Activated CD4-positive, alpha-beta T cell treated with anti-CD3 and anti-CD28 coated beads, Interleukin-2, amount 10 ng/mL, durations not matched to agents 24 days and 14 days (primary cell): ENCODE results near the gene NKPD1. TPM values are rescaled to one million over a fixed set of nuclear protein-coding genes. Genes with fewer than 3 reads are reported as not detected.
A peak's percentile ranks its signal among the peaks of the same experiment; 100 is the strongest.

Experiments
- DNase-seq: peaks from one replicate; pipeline ENCODE4 v3.0.0; 2022
- H3K27ac Mint-ChIP-seq: one replicate; pipeline ENCODE4 v1.8.0; 2022; ENCODE audit warnings: mild to moderate bottlenecking, mixed read lengths
- H3K27me3 Mint-ChIP-seq: one replicate; pipeline ENCODE4 v1.8.0; 2022; ENCODE audit warnings: mixed read lengths
- H3K36me3 Mint-ChIP-seq: one replicate; pipeline ENCODE4 v1.8.0; 2022; ENCODE audit warnings: low read depth, mild to moderate bottlenecking, mixed read lengths
- H3K4me1 Mint-ChIP-seq: one replicate; pipeline ENCODE4 v1.8.0; 2021; ENCODE audit warnings: mixed read lengths
- H3K4me3 Mint-ChIP-seq: one replicate; pipeline ENCODE4 v1.8.0; 2022; ENCODE audit warnings: mild to moderate bottlenecking, moderate library complexity, mixed read lengths
- H3K9me3 Mint-ChIP-seq: one replicate; pipeline ENCODE4 v1.8.0; 2021; ENCODE audit warnings: mixed read lengths
- intact Hi-C: fragments of 100-400 bp; cut with micrococcal nuclease; formaldehyde crosslinking; loops from one replicate; pipeline ENCODE4 v1.15.1; 2023
- total RNA-seq: library from RNA; stranded (reverse); gene quantifications from 2 replicates; pipeline ENCODE4 v1.2.3, GENCODE V29; 2022

NKPD1 gene
- total RNA-seq, 1 donor from 2014 or later, result 0.16 TPM

DNA sequence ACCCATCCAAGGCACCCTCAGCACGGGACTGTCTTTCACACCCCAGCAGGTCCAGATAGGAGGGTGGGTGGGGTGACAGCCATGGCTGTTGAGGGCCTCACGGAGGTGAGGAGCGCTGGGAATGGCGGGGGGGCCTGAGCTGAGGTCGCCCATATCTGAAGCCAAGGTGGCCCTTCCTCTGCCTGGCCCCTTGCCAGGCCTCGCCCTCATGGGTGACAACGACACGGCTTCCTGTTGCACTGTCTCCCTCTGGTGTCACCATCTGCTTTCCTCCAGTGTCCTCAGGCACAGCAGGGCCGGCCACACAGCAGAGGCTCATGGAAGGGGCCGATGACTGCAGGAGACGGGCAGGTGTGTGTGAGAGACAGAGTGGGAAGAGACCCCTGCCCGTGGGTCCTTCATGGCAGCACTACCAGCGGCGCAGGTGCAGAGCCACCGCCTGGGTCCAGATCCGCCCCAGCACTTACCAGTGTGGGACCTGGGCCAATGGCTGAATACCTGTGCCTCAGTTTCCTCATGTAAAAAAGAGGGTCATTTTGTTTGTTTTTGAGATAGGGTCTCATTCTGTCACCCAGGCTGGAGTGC lies 8.1 kb upstream of the NKPD1 start:
- Mint-ChIP-seq H3K4me1 (peaks cover 34% of the 10 kb centered on the region), H3K27me3 (no peaks in the 10 kb centered on the region), H3K36me3 (peaks cover 1% of the 10 kb centered on the region), H3K27ac (no peak overlapping the region), H3K4me3 (no peak overlapping the region), H3K9me3 (no peaks in the 10 kb centered on the region)
- intact Hi-C loops, result no loop called here
- DNase-seq, result no peak

DNA sequence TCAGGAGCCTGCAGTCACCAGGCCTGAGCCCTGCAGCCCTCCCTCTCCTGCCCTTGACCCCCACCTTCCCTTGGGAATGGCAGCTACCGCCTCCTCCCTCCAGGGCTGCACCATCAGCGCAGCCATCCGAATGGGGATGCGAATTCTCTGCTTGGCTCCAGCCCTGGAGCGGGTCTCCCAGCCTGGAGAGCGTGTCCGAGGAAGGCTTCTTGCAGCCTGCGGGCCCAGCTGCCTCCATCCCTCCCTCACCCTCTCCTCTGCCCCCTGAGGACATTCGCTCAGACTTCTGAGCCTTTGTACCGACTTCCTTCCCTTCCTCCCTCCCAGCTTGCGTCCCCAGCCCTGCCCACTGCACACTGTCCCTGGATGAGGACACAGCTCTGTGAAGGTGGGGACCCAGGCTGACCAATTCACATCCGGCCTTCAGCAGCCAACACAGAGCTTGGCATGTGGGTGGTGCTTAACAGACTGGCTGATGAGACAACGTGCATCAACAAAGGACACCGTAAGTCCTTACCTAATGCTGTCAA lies 6.0 kb upstream of the NKPD1 start:
- Mint-ChIP-seq H3K4me1 (peaks cover 29% of the 10 kb centered on the region), H3K36me3 (peaks cover 1% of the 10 kb centered on the region), H3K4me3 (no peak overlapping the region), H3K27me3 (no peaks in the 10 kb centered on the region), H3K27ac (no peak overlapping the region), H3K9me3 (no peaks in the 10 kb centered on the region)
- intact Hi-C loops, result no loop called here
- DNase-seq, result no peak

DNA sequence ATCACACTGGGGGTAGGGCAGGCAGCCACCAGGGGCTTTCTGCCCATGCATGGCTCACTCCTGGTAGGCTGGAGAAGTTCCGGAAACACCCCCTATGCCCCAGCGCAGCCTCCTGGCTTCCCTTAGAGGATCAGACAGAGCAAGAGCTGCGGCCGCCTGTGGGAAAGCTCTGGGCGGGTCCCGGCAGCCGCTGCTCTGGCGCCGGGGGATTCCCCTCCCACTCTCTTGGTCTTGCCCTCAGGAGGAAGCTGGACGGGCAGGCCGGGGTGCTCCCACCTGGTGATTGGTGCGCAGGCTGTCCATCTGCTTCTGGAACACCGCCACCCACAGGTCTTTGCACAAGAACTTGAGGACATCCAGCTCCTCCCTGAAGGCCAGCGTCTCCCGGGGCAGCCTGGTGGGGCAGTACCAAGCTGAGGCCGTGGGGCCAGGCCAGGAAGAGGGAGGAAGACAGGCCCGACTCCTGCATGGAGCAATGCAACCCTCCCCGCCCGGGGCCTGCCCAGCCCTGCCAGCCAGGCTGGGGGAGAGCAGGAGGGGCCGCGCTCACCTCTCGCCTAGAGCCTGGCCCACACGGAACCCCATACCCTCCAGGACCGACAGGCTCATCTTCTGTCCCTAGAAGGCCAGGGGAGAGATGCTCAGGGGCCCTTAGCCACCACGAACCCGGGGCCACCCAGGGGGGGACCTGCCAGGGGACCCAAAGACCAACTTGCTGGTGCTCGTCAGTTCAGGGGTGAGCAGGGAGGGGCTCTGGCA lies 4.0 kb upstream of the NKPD1 start:
- H3K27ac Mint-ChIP-seq, result peak overlapping the region; percentile 20
- H3K4me1 Mint-ChIP-seq, result peaks cover 16% of the 10 kb centered on the region
- H3K36me3 Mint-ChIP-seq, result peaks cover 3% of the 10 kb centered on the region
- H3K9me3 Mint-ChIP-seq, result no peaks in the 10 kb centered on the region
- intact Hi-C loops, result loop anchor here (5.0 kb wide), 1 partner anchor 47 kb away; no protein-coding TSS in a partner anchor
- peak; percentile 89 for DNase-seq
- peaks cover 4% of the 10 kb centered on the region for H3K27me3 Mint-ChIP-seq
- no peak overlapping the region for H3K4me3 Mint-ChIP-seq

DNA sequence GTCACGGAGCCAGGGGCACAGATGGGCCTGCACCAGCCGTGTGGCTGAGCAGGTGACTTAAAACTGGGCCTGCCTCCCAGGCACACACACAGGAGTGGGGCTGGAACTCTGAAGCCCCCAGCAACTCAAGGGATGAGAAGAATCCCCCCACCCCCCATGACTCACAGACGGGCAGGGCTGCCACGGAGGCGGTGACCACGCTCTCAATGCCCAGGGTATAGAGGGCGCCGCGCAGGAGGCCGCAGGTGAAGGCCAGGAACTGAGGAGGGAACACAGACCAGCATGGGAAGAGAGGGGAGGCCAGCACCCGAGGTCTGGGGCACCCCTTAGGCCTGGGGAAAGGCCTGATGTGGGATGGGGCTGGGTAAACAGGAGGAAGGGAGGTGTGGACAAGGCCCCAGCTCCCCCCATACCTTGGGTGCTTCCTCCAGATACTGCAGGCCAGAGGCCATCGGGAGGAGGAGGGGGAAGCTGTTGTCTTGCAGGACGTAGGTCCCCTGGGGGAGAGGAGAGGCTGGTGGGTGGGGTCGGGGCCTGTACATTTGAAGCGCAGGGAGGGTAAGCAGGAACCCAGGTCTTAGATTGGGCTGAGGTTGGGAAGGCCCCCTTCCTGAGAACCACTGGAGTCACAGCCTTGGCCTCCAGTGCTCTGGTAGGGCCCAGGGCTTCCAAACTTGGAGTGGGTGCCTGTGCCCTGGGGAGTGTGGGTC lies 3.1 kb upstream of the NKPD1 start:
- Mint-ChIP-seq H3K36me3 (peaks cover 3% of the 10 kb centered on the region), H3K27me3 (peaks cover 4% of the 10 kb centered on the region), H3K9me3 (no peaks in the 10 kb centered on the region), H3K4me1 (peaks cover 16% of the 10 kb centered on the region), H3K27ac (peak overlapping the region; percentile 76), H3K4me3 (peak overlapping the region; percentile 57)
- no peak for DNase-seq
- intact Hi-C loops, result loop anchor here (5.0 kb wide), 1 partner anchor 47 kb away; no protein-coding TSS in a partner anchor

DNA sequence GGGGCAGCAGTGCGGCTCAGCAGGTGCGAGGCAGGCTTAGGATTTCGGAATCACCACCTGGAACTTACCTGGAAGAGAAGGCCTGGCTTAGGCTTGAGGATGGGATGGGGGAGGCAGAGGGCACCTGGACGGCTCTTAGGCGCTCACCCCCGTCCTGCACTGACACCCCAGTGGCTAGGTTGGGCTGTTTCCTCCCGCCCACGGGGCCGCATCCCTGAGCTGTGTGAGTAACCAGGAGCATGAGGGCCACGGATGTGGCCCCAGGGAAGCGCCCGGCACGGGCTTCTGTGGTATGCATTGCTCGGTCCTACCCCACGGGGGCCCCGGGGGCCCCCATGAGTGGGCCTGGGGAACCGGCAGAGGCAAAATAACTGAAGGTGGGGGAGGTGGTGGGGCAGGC lies 2.4 kb upstream of the NKPD1 start:
- intact Hi-C loops, result loop anchor here (5.0 kb wide), 1 partner anchor 46 kb away; no protein-coding TSS in a partner anchor
- H3K9me3 Mint-ChIP-seq, result no peaks in the 10 kb centered on the region
- peaks cover 16% of the 10 kb centered on the region for H3K4me1 Mint-ChIP-seq
- peaks cover 3% of the 10 kb centered on the region for H3K36me3 Mint-ChIP-seq
- peaks cover 4% of the 10 kb centered on the region for H3K27me3 Mint-ChIP-seq
- no peak for DNase-seq
- no peak overlapping the region for H3K27ac Mint-ChIP-seq
- no peak overlapping the region for H3K4me3 Mint-ChIP-seq

DNA sequence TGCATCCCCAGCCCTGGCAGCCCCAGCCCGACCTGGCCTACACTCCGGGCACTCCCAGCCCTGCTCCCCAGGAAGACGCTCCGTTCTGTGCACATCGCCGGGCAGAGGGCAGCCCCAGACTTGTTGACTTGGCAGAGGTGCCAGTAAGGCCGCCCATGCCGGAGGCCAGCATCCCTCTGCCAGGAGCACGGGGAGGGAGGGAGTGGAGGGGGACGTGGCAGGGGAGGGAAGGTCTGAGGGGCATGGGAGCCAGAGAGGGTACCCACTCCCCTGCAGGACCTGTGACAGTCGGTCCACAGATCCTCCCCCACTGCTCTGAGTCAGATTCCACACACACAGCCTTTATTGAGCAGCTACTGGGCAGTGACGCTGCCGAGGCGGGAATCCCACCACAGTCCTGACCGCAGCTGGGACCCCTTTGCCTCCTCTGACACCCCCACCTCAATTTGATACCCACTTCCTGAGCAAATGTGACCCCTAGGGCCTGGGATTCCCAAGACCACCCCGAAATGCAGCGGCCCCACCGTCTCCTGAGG lies 1.9 kb upstream of the NKPD1 start:
- intact Hi-C loops, result loop anchor here (5.0 kb wide), 1 partner anchor 45 kb away; no protein-coding TSS in a partner anchor
- no peaks in the 10 kb centered on the region for H3K9me3 Mint-ChIP-seq
- H3K27me3 Mint-ChIP-seq, result peaks cover 8% of the 10 kb centered on the region
- peaks cover 18% of the 10 kb centered on the region for H3K4me1 Mint-ChIP-seq
- H3K4me3 Mint-ChIP-seq, result no peak overlapping the region
- no peak for DNase-seq
- peaks cover 3% of the 10 kb centered on the region for H3K36me3 Mint-ChIP-seq
- no peak overlapping the region for H3K27ac Mint-ChIP-seq

DNA sequence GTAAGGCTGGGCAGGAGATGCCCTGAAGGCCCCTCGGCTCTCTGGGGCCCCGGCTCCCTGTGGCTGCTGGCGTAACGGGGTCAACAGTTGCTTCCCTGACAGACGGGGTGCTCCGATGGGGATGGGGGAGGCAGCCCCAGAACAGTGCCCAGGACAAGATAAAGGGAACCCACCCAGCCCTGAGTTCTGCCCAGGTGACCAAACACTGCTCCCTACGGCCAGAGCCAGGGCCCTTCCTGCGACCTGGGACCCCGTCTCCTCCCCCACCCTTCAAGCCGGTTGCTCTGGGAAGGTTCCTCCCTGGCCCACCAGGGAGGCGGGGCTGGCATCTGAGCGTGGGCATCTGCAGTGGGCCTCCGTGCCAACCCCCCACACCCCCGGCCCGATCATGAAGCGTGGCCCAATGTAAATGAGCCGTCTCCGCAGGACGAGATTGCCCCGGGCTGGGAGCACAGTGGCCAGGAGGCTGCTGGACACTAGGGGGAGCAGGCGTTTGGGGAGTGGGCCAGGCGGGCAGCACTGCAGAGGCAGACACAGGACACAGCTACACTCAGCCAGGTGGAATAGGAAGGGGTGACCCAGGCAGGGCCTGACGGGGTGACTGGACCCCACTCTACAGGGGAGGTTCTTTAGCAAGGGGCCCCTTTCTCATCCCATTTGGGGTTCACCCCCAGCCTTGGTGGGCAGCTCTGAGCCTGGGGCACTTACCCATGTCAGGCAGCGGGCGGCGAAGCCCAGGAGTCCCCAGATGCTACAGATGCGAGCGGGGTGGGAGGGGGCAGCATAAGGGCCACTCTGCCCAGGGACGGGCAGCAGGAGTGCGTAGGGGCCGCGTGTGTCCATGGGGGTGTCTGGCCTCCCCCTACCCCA lies 1.2 kb upstream of the NKPD1 start:
- peaks cover 8% of the 10 kb centered on the region for H3K27me3 Mint-ChIP-seq
- intact Hi-C loops, result loop anchor here (5.0 kb wide), 1 partner anchor 45 kb away; no protein-coding TSS in a partner anchor
- no peak for DNase-seq
- peaks cover 3% of the 10 kb centered on the region for H3K36me3 Mint-ChIP-seq
- H3K4me3 Mint-ChIP-seq, result no peak overlapping the region
- H3K4me1 Mint-ChIP-seq, result peaks cover 17% of the 10 kb centered on the region
- H3K27ac Mint-ChIP-seq, result no peak overlapping the region
- no peaks in the 10 kb centered on the region for H3K9me3 Mint-ChIP-seq

DNA sequence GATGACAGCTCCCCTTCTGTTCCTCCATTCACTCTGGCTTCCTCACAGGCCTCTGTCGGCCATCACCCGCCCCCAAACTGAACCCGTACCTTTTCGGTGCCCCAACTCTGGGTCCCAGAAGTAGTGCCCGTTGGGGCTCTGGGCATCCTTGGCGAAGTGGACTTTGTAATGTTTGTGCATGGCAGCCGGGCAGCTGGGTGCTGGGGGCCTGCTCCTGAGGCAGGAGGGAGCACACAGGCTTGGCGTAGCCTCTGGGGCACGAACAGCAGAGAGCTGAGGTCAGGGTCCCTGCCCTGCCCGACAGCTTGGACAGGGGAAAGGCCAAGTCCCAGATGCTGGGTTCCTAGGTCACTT lies 834 bp downstream of the NKPD1 start:
- intact Hi-C loops, result loop anchor here (5.0 kb wide), 1 partner anchor 43 kb away; no protein-coding TSS in a partner anchor
- Mint-ChIP-seq H3K27ac (no peak overlapping the region), H3K4me3 (no peak overlapping the region), H3K4me1 (peaks cover 12% of the 10 kb centered on the region), H3K9me3 (no peaks in the 10 kb centered on the region), H3K27me3 (peaks cover 11% of the 10 kb centered on the region), H3K36me3 (peaks cover 2% of the 10 kb centered on the region)
- no peak for DNase-seq

DNA sequence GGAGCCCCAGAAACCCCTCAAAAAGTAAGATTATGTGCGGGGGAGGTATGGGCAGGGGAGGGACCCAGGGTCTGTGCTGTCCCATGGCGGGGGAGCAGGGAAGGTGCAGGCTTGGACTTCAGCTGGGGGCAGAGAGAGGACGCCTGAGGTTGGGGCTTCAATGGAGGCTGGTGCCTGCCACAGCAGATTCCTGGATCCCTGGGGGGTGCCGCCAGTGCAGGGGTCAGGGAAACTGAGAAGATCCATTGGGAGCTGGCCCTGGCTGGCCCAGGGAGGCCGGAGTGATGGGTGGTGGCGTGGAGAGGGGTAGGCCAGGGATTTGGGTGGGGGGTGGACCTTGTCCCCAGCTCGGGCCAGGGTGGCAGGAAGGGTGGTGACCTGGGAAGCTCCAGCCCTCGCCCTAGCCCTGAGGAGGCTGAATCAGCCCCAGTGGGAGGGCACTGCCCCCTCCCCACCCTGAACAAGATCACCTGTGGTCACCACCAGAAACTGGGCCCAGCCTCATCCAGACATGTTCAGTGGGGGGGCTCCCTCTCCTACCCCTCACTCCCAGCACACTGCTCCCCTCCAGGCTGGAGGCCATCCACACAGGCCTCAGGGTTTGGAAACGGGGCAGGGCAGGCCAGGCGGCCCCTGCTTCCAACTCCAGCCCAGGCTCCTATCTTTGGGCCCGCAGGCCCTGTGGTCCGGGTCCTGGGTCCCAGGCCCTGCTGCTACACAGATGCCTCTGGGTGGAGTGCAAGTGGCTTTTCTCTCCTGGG lies 1.4 kb downstream of the NKPD1 start:
- Mint-ChIP-seq H3K4me1 (peaks cover 11% of the 10 kb centered on the region), H3K27ac (no peak overlapping the region), H3K27me3 (peaks cover 12% of the 10 kb centered on the region), H3K9me3 (no peaks in the 10 kb centered on the region), H3K36me3 (peaks cover 2% of the 10 kb centered on the region), H3K4me3 (no peak overlapping the region)
- no peak for DNase-seq
- intact Hi-C loops, result no loop called here

DNA sequence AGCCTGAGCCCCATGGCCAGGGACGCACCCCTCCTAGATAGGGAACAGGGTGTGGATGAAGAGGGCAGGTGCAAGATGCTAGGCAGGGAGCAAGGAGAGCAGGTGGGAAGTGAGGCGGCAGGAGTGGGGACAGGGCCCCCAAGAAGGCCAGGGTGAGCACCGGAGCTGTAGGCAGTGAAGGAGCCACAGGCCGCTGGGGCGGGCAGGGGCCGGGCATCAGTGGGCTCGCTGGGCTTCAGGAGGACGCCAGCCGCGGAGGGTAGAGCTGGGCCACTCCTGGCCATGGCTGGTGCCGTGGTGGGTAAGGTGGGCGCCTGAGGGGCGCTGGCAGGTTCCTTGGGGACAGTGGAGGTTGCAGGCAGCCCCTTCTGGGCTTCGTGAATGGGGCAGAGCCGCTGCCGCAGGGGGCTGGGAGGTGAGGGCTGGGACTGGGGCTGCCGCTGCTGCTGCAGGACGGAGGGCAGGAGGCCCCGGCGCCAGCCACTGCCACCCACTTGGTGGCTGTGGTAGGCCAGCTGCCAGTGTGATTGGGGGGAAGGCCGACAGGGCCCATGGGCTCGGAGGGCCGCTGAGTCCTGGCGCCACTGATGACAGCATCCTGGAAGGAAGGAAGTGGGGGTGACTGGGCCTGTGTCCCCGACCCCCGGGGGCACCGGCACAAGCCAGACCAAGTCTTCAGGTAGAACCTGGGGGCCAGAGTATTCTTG lies 2.1 kb downstream of the NKPD1 start:
- Mint-ChIP-seq H3K36me3 (peaks cover 5% of the 10 kb centered on the region), H3K4me1 (peaks cover 11% of the 10 kb centered on the region), H3K27me3 (peaks cover 19% of the 10 kb centered on the region), H3K4me3 (no peak overlapping the region), H3K27ac (no peak overlapping the region), H3K9me3 (no peaks in the 10 kb centered on the region)
- no peak for DNase-seq
- intact Hi-C loops, result no loop called here

DNA sequence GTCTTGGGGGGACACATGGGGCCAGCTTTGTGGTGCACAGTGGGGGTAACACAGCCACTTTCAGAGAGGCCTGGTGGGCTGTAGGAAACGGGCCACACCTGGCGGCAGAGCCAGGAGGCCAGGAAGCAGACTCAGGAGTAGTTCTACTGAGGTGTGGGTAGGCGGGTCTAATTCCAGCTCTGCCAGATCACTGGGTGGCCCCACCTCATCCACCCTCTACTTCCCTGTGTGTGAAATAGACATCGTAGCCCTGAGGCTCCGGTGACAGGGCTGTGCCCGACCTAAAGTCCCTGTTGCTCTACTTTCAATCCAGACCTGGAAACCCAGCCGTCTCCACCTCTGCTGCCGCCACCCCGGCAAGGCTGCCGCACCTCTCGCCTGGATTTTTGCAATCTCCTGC lies 4.0 kb downstream of the NKPD1 start:
- no peaks in the 10 kb centered on the region for H3K9me3 Mint-ChIP-seq
- H3K4me3 Mint-ChIP-seq, result no peak overlapping the region
- peaks cover 7% of the 10 kb centered on the region for H3K36me3 Mint-ChIP-seq
- peaks cover 13% of the 10 kb centered on the region for H3K4me1 Mint-ChIP-seq
- DNase-seq, result no peak
- peaks cover 25% of the 10 kb centered on the region for H3K27me3 Mint-ChIP-seq
- intact Hi-C loops, result no loop called here
- H3K27ac Mint-ChIP-seq, result no peak overlapping the region

DNA sequence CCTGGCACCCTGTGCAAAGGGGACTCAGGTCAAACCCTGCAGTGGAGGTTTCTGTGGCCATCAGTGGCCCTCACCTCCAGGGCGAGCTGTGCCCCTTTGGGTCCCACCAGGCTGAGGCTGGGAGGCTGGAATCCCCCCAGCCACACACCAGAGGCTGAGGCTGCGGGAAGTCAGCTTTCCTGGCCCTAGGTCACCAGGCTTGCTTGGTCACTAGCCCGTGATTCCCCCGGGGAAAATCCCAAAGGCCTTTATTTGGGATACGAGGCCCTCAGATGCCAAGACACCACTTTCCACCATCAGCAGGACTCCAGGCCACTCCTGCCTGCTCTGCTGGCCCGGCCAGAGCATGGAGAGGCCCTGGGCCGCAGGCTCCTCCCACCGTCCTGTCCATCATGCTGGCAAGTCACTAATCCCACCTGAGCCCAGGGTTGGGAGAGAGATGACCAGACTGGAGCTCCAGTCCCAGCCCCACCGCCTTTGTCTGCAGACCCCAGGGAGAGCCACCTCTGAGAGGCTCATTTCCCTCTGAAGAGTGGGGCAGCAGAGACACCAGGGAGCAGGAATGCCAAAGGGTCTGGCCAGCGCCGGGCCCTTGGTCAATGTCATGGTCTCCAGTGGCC lies 4.7 kb downstream of the NKPD1 start:
- intact Hi-C loops, result no loop called here
- DNase-seq, result no peak
- H3K4me1 Mint-ChIP-seq, result peaks cover 13% of the 10 kb centered on the region
- H3K4me3 Mint-ChIP-seq, result no peak overlapping the region
- H3K9me3 Mint-ChIP-seq, result no peaks in the 10 kb centered on the region
- H3K36me3 Mint-ChIP-seq, result peaks cover 7% of the 10 kb centered on the region
- H3K27me3 Mint-ChIP-seq, result peaks cover 30% of the 10 kb centered on the region
- H3K27ac Mint-ChIP-seq, result no peak overlapping the region
